Measurements from ENCODE around the gene VPS26A.
"Not testable (repeated sequence)": the region's sequence is repeated elsewhere in the genome, so short reads cannot be mapped to it uniquely, and the experiment has no call there.

VPS26A gene

GRCh38 chr10:69175326-69175725 lies 51.3 kb downstream of the VPS26A start:
- DNase-seq (ENCODE audit: low spot score); FAIRE-seq: not testable (repeated sequence)

DNA sequence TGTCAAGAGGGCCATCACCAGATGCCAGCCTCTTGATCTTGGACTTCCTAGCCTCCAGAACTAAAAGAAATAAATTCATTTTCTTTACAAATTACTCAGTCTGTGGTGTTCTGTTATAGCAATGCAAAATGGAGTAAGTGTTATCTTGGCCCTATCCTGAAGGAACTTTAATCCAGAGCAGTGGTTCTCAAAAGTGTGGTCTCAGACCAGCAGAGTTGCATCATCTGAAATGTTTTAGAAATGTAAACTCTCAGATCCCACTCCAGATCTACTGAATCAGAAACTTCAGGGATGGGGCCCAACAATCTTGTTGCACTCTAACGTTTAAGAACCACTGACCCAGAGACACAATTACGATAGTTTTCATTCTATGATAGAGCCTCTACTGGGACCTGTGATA lies 52.8 kb downstream of the VPS26A start:
- DNase-seq (ENCODE audit: low spot score) (no peak), FAIRE-seq (no peak)

DNA sequence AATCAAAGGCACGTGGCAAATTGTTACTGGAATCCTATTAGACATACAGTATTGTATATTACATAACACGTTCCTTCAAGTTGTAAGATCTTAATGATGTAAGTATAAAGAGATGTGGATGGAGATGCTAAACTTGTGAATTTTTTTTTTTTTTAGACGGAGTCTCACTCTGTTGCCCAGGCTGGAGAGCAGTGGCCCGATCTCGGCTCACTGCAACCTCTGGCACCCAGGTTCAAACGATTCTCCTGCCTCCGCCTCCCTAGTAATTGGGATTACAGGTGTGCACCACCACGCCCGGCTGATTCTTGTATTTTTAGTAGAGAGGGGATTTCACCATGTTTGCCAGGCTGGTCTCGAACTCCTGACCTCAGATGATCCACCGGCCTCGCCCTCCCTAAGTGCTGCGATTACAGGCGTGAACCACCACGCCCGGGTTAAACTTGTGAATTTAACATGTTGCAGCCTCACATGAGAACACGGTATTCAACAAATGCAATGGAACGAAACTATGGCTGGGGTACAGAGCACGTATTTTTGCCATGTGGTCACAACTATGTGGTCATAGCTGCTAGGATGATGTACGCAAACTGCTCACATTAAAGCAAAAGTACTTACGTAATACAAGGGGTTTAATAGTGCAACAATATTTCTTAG lies 55.2 kb downstream of the VPS26A start:
- DNase-seq (ENCODE audit: low spot score) (no peak), FAIRE-seq (no peak)

GRCh38 chr10:69179743-69180524 lies 56.0 kb downstream of the VPS26A start, which contains the start of gene SUPV3L1:
TSS of gene SUPV3L1 (plus strand) at chr10:69180234. CDS start at chr10:69180292, 58 bp downstream.
- FAIRE-seq, result peak; percentile 92
- DNase-seq (ENCODE audit: low spot score), result peak; percentile 97

- DNase-seq (ENCODE audit: low spot score), result no peak
- FAIRE-seq, result no peak
These were observed 56.7 kb downstream of the VPS26A start for GRCh38 chr10:69180525-69181204.

GRCh38 chr10:69181433-69181832 lies 57.5 kb downstream of the VPS26A start:
- DNase-seq (ENCODE audit: low spot score) (no peak), FAIRE-seq (no peak)

DNA sequence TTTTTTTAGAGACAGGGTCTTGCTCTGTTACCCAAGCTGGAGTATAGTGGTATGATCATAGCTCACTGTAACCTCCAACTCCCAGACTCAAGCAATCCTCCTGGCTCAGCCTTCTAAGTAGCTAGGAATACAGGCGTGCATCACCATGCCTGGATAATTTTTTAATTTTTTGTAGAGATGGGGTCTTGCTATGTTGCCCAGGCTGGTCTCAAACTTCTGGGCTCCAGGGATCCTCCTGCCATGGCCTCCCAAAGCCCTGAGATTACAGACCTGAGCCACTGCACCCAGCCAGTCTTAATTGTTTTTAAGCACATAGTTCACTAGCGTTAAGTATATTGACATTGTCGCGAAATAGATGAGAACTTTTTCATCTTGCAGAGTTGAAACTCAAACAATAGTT lies 58.0 kb downstream of the VPS26A start:
- DNase-seq (ENCODE audit: low spot score), result no peak
- FAIRE-seq, result no peak

GRCh38 chr10:69186524-69186923 lies 62.5 kb downstream of the VPS26A start:
- DNase-seq (ENCODE audit: low spot score), result no peak
- no peak for FAIRE-seq

- DNase-seq (ENCODE audit: low spot score) (no peak), FAIRE-seq (no peak)
These were observed 77.1 kb downstream of the VPS26A start for GRCh38 chr10:69201045-69201444.

GRCh38 chr10:69202332-69202731 lies 78.4 kb downstream of the VPS26A start:
- DNase-seq (ENCODE audit: low spot score) (no peak), FAIRE-seq (no peak)

- FAIRE-seq, result no peak
These were observed 84.8 kb downstream of the VPS26A start for GRCh38 chr10:69208761-69209160.

DNA sequence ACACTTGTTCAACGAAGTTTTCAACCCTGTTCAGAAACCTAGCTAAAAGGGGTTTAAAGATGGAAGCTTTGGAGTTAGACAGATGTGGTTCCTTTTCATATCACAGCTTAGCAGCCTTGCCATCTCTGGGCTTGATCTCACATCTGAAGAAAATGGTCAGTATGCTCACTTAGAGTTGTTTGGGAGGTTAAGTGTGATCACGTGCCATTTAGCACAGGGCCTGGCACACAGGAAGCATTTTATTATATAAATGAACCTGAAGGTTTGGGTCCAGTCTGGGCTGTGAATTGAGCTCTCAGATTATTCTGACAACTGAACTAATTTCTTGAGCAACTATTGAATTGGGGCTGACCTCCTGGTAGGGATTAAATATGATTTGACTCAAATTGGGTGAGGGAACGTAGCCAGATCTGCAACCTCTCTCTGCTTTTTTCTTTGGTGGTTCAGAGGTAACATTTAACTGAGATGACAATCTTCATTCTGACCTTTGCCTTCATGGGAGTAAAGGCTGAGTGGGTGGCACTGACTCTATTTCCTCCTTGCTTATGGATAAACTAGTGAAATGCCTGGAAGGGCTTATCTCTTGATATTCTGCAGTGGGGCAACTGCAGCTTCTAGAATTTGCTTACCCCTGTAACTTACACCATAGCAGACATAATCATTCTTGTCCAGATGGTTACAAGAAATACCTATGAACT lies 86.0 kb downstream of the VPS26A start:
- FAIRE-seq, result no peak
- DNase-seq (ENCODE audit: low spot score), result no peak

More at GRCh38 chr10:69208761-69209160, 84.8 kb downstream of the VPS26A start:
- DNase-seq (ENCODE audit: low spot score), result no peak

- FAIRE-seq (no peak), DNase-seq (ENCODE audit: low spot score) (no peak)
These were observed 87.1 kb downstream of the VPS26A start for GRCh38 chr10:69211104-69211503.

GRCh38 chr10:69211524-69211923 lies 87.5 kb downstream of the VPS26A start:
- no peak for DNase-seq (ENCODE audit: low spot score)

DNA sequence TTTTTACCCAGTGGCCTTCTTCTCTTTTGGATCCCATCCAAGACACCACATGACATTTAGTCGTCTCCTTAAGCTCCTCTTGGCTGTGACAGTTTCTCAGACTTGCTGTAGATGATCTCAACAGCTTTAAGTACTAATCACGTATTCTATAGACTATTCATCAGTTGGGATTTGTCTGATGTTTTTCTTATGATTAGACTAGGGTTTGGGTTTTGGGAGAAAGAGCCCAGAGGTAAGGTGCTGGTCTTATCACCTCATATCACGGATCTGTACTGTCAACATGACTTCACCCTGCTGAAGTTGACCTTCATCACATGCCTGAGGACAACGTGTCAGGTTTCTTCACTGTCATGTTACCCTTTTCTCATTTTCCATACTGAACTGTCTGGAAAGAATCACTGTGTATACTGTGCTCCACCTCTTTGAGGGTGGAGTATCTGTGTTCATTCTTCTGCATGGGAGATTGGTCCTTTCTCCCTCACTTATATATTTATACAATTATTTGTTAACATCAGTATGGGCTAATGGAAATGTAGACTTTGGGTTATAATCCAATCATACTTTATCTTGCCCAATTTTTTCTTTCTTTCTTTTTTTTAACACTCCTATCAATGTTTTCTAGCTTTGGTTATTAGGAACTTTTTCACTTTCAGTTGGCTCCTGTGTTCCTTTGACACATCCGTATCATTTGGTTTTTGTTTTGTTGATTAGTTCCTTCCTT lies 89.8 kb downstream of the VPS26A start:
- DNase-seq (ENCODE audit: low spot score), result no peak
- FAIRE-seq, result no peak

More at GRCh38 chr10:69211524-69211923, 87.5 kb downstream of the VPS26A start:
- no peak for FAIRE-seq

GRCh38 chr10:69214666-69215131 lies 90.7 kb downstream of the VPS26A start:
- FAIRE-seq, result no peak
- DNase-seq (ENCODE audit: low spot score), result no peak

- FAIRE-seq (no peak), DNase-seq (ENCODE audit: low spot score) (no peak)
These were observed 91.6 kb downstream of the VPS26A start for GRCh38 chr10:69215405-69216171.

GRCh38 chr10:69216577-69217118 lies 92.7 kb downstream of the VPS26A start:
- DNase-seq (ENCODE audit: low spot score), result no peak
- FAIRE-seq, result peak; percentile 5

DNA sequence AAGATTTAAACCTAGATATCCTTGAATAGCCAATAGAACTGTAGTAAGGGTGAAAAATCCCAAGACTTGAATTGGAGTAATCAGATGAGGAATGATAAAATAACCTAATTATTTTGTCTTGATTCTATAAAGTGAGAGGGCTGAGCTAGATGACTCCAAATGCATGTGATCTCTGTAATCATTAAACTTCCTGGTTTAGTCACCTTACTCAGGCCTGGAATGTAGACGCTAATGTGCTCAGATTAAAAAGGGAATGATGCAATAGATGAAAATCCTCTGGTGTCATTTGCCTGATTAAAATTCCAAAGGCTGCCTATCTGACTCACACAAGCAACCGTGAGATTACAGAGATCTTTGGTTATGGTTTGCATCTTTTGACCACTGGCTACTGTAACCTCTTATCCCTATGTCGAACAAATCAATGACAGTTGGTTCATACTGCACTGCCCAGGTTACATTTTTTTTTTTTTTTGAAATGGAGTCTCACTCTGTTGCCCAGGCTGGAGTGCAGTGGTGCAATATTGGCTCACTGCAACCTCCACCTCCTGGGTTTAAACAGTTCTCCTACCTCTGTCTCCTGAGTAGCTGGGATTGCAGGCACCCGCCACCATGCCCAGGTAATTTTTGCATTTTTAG lies 93.3 kb downstream of the VPS26A start:
- FAIRE-seq (no peak), DNase-seq (ENCODE audit: low spot score) (peak; percentile 63)
